HEK293T (cell line): ENCODE measurements around the gene CCDC150.

Experiments
- BHLHE40 ChIP-seq: fragments of 450-650 bp; IDR thresholded peaks from 2 replicates; pipeline ENCODE4 v1.6.1; 2016; ENCODE audit warnings: mild to moderate bottlenecking, moderate library complexity, borderline replicate concordance
- FOXK2 ChIP-seq: fragments of 450-650 bp; IDR thresholded peaks from 2 replicates; pipeline ENCODE4 v1.6.1; 2016; ENCODE audit warnings: mild to moderate bottlenecking
- LEF1 ChIP-seq: fragments of 450-650 bp; IDR thresholded peaks from 2 replicates; pipeline ENCODE4 v1.6.1; 2017; ENCODE audit warnings: mild to moderate bottlenecking, borderline replicate concordance
- SP1 ChIP-seq: fragments of 450-650 bp; IDR thresholded peaks from 2 replicates; pipeline ENCODE4 v1.6.1; 2017
- SUZ12 ChIP-seq: fragments of 450-650 bp; IDR thresholded peaks from 2 replicates; pipeline ENCODE4 v1.6.1; 2016; ENCODE audit warnings: mild to moderate bottlenecking

DNA sequence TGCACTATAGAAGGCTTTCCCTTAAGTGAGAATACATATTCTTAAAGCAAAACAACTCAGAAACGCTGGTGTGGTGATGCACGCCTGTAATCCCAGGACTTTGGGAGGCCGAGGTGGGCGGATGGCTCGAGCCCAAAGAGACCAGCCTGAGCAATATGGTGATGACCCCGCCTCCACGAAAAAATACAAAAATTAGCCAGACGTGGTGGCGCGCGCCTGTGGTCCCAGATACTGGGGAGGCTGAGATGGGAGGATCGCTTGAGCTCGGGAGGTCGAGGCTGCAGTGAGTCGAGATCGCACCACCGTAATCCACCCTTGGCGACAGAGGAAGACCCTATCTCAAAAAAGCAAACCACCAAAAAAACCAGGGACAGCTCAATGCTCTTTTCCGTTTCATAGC is 750 bp upstream of the CCDC150 start:
- TF ChIP-seq SP1 (no peak), BHLHE40 (no peak), FOXK2 (no peak), SUZ12 (no peak), LEF1 (no peak)
